H9 (cell line): ENCODE measurements around the gene LRRC41. TPM values are rescaled to one million over a fixed set of nuclear protein-coding genes. Genes with fewer than 3 reads are reported as not detected.

ENCODE experiments used
- DNase-seq: peaks from one replicate; pipeline ENCODE4 v3.0.0-alpha.2; 2017
- H2AFZ ChIP-seq: one replicate; pipeline ENCODE4 v1.6.1; 2013; ENCODE audit warnings: mild to moderate bottlenecking, low read length, control low read depth, moderate library complexity
- H2AK5ac ChIP-seq: 2 replicates; pipeline ENCODE4 v1.6.1; 2013; ENCODE audit warnings: low read length, control low read depth, mixed read lengths; ENCODE audit not compliant: insufficient read length
- H2BK120ac ChIP-seq: one replicate; pipeline ENCODE4 v1.6.1; 2013; ENCODE audit warnings: low read depth, mild to moderate bottlenecking, low read length, control low read depth, inconsistent platforms; ENCODE audit not compliant: poor library complexity, severe bottlenecking
- H2BK12ac ChIP-seq: 2 replicates; pipeline ENCODE4 v1.6.1; 2013; ENCODE audit warnings: low read length, control low read depth, mixed read lengths, low read depth; ENCODE audit not compliant: insufficient read length
- H2BK15ac ChIP-seq: 2 replicates; pipeline ENCODE4 v1.6.1; 2013; ENCODE audit warnings: low read depth, low read length, control low read depth
- H2BK20ac ChIP-seq: one replicate; pipeline ENCODE4 v1.6.1; 2013; ENCODE audit warnings: low read depth, mild to moderate bottlenecking, low read length, control low read depth, inconsistent platforms; ENCODE audit not compliant: poor library complexity, severe bottlenecking
- H2BK5ac ChIP-seq: 2 replicates; pipeline ENCODE4 v1.6.1; 2013; ENCODE audit warnings: low read length, control low read depth, mixed read lengths; ENCODE audit not compliant: insufficient read length
- H3K14ac ChIP-seq: 2 replicates; pipeline ENCODE4 v1.6.1; 2013; ENCODE audit warnings: low read length, control low read depth; ENCODE audit not compliant: insufficient read depth
- H3K18ac ChIP-seq: 2 replicates; pipeline ENCODE4 v1.6.1; 2013; ENCODE audit warnings: low read depth, mild to moderate bottlenecking, mixed read lengths, low read length, control low read depth; ENCODE audit not compliant: insufficient read length
- H3K23ac ChIP-seq: 2 replicates; pipeline ENCODE4 v1.6.1; 2013; ENCODE audit warnings: low read length, control low read depth, mixed read lengths, low read depth; ENCODE audit not compliant: insufficient read length
- H3K23me2 ChIP-seq: 2 replicates; pipeline ENCODE4 v1.6.1; 2013; ENCODE audit warnings: low read depth, mild to moderate bottlenecking, mixed read lengths, low read length, control low read depth; ENCODE audit not compliant: insufficient read length, poor library complexity, severe bottlenecking
- H3K27ac ChIP-seq: 2 replicates; pipeline ENCODE4 v1.5.1; 2013; ENCODE audit warnings: low read length, control low read depth, mixed read lengths, low read depth; ENCODE audit not compliant: insufficient read length
- H3K27me3 ChIP-seq: 2 replicates; pipeline ENCODE4 v1.6.1; 2013; ENCODE audit warnings: low read length, control low read depth, inconsistent platforms; ENCODE audit not compliant: insufficient read depth
- H3K4ac ChIP-seq: 2 replicates; pipeline ENCODE4 v1.6.1; 2013; ENCODE audit warnings: low read depth, mild to moderate bottlenecking, control low read depth, inconsistent platforms, low read length, moderate library complexity
- H3K4me1 ChIP-seq: 2 replicates; pipeline ENCODE4 v1.6.1; 2013; ENCODE audit warnings: low read length, control low read depth, inconsistent platforms; ENCODE audit not compliant: insufficient read depth
- H3K4me2 ChIP-seq: 2 replicates; pipeline ENCODE4 v1.6.1; 2013; ENCODE audit warnings: low read length, control low read depth, mixed read lengths; ENCODE audit not compliant: insufficient read length, insufficient read depth
- H3K56ac ChIP-seq: 2 replicates; pipeline ENCODE4 v1.6.1; 2013; ENCODE audit warnings: low read depth, mild to moderate bottlenecking, mixed read lengths, low read length, control low read depth; ENCODE audit not compliant: insufficient read length
- H3K79me1 ChIP-seq: 2 replicates; pipeline ENCODE4 v1.6.1; 2013; ENCODE audit warnings: low read depth, mild to moderate bottlenecking, moderate library complexity, low read length, control low read depth, inconsistent platforms; ENCODE audit not compliant: insufficient read depth, poor library complexity, severe bottlenecking
- H3K79me2 ChIP-seq: 2 replicates; pipeline ENCODE4 v1.6.1; 2013; ENCODE audit warnings: low read length, control low read depth, inconsistent platforms; ENCODE audit not compliant: insufficient read depth
- H3K9ac ChIP-seq: 2 replicates; pipeline ENCODE4 v1.6.1; 2013; ENCODE audit warnings: low read length, control low read depth, mixed read lengths; ENCODE audit not compliant: insufficient read length; ENCODE audit errors: extremely low read depth
- H3K9me3 ChIP-seq: one replicate; pipeline ENCODE4 v1.6.1; 2013; ENCODE audit warnings: low read depth, low read length, inconsistent platforms; ENCODE audit not compliant: control insufficient read depth
- H3T11ph ChIP-seq: one replicate; pipeline ENCODE4 v1.6.1; 2013; ENCODE audit warnings: mild to moderate bottlenecking, low read length, control low read depth, inconsistent platforms
- H4K20me1 ChIP-seq: one replicate; pipeline ENCODE4 v1.6.1; 2013; ENCODE audit not compliant: control insufficient read depth, insufficient read length, insufficient read depth
- H4K5ac ChIP-seq: 2 replicates; pipeline ENCODE4 v1.6.1; 2013; ENCODE audit warnings: low read depth, mild to moderate bottlenecking, mixed read lengths, low read length, control low read depth; ENCODE audit not compliant: insufficient read length
- H4K8ac ChIP-seq: replicated peaks from 2 replicates; pipeline ENCODE4 v1.6.1; 2013; ENCODE audit warnings: low read length, control low read depth, mixed read lengths, low read depth; ENCODE audit not compliant: insufficient read length
- H4K91ac ChIP-seq: 2 replicates; pipeline ENCODE4 v1.6.1; 2013; ENCODE audit warnings: low read depth, mild to moderate bottlenecking, moderate library complexity, mixed read lengths, low read length, control low read depth; ENCODE audit not compliant: insufficient read length
- H3K27ac Mint-ChIP-seq, 3 experiments: 2 replicates in 2 of 3; 3 replicates in 1 of 3; pipeline ENCODE4 v1.8.0; 2020 to 2021; ENCODE audit warnings: mixed read lengths in 3 of 3, mild to moderate bottlenecking in 1 of 3, moderate library complexity in 1 of 3
- H3K27me3 Mint-ChIP-seq: 2 replicates; pipeline ENCODE4 v1.8.0; 2021; ENCODE audit warnings: low read depth, mild to moderate bottlenecking, moderate library complexity, mixed read lengths
- H3K36me3 Mint-ChIP-seq, 3 experiments: 2 replicates in 2 of 3; 3 replicates in 1 of 3; pipeline ENCODE4 v1.8.0; 2020 to 2021; ENCODE audit warnings: low read depth in 3 of 3, mixed read lengths in 3 of 3; ENCODE audit not compliant: insufficient read depth in 1 of 3
- H3K4me1 Mint-ChIP-seq, 2 experiments: 2 replicates each; pipeline ENCODE4 v1.8.0; 2020; ENCODE audit warnings: mixed read lengths in 2 of 2
- H3K4me3 Mint-ChIP-seq, 2 experiments: 2 replicates in 1 of 2; 3 replicates in 1 of 2; pipeline ENCODE4 v1.8.0; 2020 to 2021; ENCODE audit warnings: mild to moderate bottlenecking in 2 of 2, mixed read lengths in 2 of 2, moderate library complexity in 1 of 2
- H3K9me3 Mint-ChIP-seq, 2 experiments: 2 replicates in 1 of 2; 3 replicates in 1 of 2; pipeline ENCODE4 v1.8.0; 2020; ENCODE audit warnings: mild to moderate bottlenecking in 2 of 2, mixed read lengths in 2 of 2, moderate library complexity in 1 of 2
- WGBS: extraction: QIAGEN DNeasy Blood & Tissue Kit; methylation state at CpG from one replicate; pipeline ENCODE4 v1.1.7; 2013; ENCODE audit warnings: missing lambda C conversion rate, low lambda C conversion rate, mixed read lengths; ENCODE audit not compliant: insufficient read length; ENCODE audit errors: extremely low coverage; 5-methylcytosine and 5-hydroxymethylcytosine counted together
- total RNA-seq: library from RNA; stranded (reverse); gene quantifications from 2 replicates; pipeline ENCODE4 v1.2.1, GENCODE V29; 2021
- TF ChIP-seq, protein P1 (sequence below): fragments of 200-600 bp; sonication (generic); conservative IDR thresholded peaks from 3 replicates; pipeline ENCODE4 v1.8.0; 2021; ENCODE audit warnings: antibody characterized with exemption, mild to moderate bottlenecking

Gene LRRC41
- total RNA-seq, 1 experiment from 2014 or later = 62.6 TPM

DNA sequence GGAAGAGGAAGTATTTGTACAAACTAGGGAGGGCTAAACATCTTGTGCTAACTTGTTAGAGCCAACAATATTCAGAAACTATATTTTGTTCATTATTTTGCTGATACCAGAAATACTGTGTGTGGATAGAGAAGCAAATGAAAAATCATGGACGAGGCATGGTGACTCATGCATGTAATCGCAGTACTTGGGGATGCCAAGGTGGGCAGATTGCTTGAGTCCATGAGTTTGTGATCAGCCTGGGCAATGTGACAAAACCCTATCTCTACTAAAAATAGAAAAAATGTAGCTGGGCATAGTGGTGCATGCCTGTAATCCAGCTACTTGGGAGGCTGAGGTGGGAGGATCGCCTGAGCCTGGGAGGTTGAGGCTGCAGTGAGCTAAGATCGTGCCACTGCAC lies 13.4 kb downstream of the LRRC41 start:
- Histone ChIP-seq H4K91ac (no peak overlapping the region), H2BK5ac (no peak overlapping the region), H3K14ac (no peak overlapping the region), H3K4ac (no peak overlapping the region), H3K9me3 (no peaks in the 10 kb centered on the region), H3K23ac (no peak overlapping the region), H3K18ac (no peak overlapping the region), H2BK120ac (no peak overlapping the region), H3K79me2 (no peaks in the 10 kb centered on the region), H4K8ac (no peak overlapping the region), H2AK5ac (no peak overlapping the region), H2AFZ (no peak overlapping the region), H3K9ac (no peak overlapping the region), H3K79me1 (no peaks in the 10 kb centered on the region), H2BK20ac (no peak overlapping the region), H4K5ac (no peak overlapping the region), H2BK12ac (no peak overlapping the region), H3T11ph (no peak overlapping the region), H3K4me2 (no peak overlapping the region), H3K56ac (no peak overlapping the region), H4K20me1 (no peaks in the 10 kb centered on the region), H3K4me1 (no peaks in the 10 kb centered on the region), H3K27me3 (no peaks in the 10 kb centered on the region), H3K27ac (no peak overlapping the region), H2BK15ac (no peak overlapping the region), H3K23me2 (no peaks in the 10 kb centered on the region)
- Mint-ChIP-seq H3K36me3 (peaks cover 18 to 43% (median 31%) of the 10 kb centered on the region in 3 experiments; a peak in 6 of 7 replicates), H3K4me3 (no peak overlapping the region), H3K27ac (no peak overlapping the region), H3K27me3 (no peaks in the 10 kb centered on the region; the same call in 1 of the 2 replicates), H3K9me3 (no peaks in the 10 kb centered on the region), H3K4me1 (peaks cover 0 to 12% of the 10 kb centered on the region in 2 experiments; a peak in 2 of 4 replicates)
- no peak for DNase-seq
- WGBS = no CpG with 5 or more reads among the region's 4 CpGs
- TF ChIP-seq, protein P1, sequence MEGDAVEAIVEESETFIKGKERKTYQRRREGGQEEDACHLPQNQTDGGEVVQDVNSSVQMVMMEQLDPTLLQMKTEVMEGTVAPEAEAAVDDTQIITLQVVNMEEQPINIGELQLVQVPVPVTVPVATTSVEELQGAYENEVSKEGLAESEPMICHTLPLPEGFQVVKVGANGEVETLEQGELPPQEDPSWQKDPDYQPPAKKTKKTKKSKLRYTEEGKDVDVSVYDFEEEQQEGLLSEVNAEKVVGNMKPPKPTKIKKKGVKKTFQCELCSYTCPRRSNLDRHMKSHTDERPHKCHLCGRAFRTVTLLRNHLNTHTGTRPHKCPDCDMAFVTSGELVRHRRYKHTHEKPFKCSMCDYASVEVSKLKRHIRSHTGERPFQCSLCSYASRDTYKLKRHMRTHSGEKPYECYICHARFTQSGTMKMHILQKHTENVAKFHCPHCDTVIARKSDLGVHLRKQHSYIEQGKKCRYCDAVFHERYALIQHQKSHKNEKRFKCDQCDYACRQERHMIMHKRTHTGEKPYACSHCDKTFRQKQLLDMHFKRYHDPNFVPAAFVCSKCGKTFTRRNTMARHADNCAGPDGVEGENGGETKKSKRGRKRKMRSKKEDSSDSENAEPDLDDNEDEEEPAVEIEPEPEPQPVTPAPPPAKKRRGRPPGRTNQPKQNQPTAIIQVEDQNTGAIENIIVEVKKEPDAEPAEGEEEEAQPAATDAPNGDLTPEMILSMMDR = no peak
